Measurements from ENCODE around the gene LBHD2. TPM values are rescaled to one million over a fixed set of nuclear protein-coding genes. Genes with fewer than 3 reads are reported as not detected.
A peak's percentile ranks its signal among the peaks of the same experiment; 100 is the strongest.

The LBHD2 gene
- total and polyA plus RNA-seq, 2 of the 13 experiments (the other 11 are each of a cell fraction or from before 2014, with no cell fraction given) = 0.67 to 1.00 TPM

GRCh38 chr14:103089386-103090335, 5.7 kb downstream of the LBHD2 start:
- DNase-seq (ENCODE audit: low spot score) (no peak), FAIRE-seq (no peak)
- CTCF ChIA-PET (ENCODE audit: low intra/inter-chr PET ratio, low total read pairs) = no interaction called here
- TF ChIP-seq AKAP8 (CRISPR knock-in tag; IDR thresholded peaks at IDR 0.05) (0 out of 2 replicates have a peak, but pooled peaks have one; percentile 47), AFF4 (CRISPR knock-in tag; IDR thresholded peaks at IDR 0.05) (no peak), ZNF674 (CRISPR knock-in tag; IDR thresholded peaks at IDR 0.05; ENCODE audit: low read depth) (no peak), ELF3 (CRISPR knock-in tag; IDR thresholded peaks at IDR 0.05) (no peak), UBTF (CRISPR knock-in tag; IDR thresholded peaks at IDR 0.05) (peak; percentile 86), SAFB2 (CRISPR knock-in tag; IDR thresholded peaks at IDR 0.05; ENCODE audit: borderline replicate concordance, low read depth) (no peak), SRSF4 (IDR thresholded peaks at IDR 0.05; ENCODE audit: low read depth, low read length, poor library complexity, severe bottlenecking) (no peak), CEBPG (CRISPR knock-in tag; IDR thresholded peaks at IDR 0.05) (no peak), HNRNPUL1 (IDR thresholded peaks at IDR 0.05; ENCODE audit: low read depth, low read length) (no peak)
- TF ChIP-seq, protein P1, sequence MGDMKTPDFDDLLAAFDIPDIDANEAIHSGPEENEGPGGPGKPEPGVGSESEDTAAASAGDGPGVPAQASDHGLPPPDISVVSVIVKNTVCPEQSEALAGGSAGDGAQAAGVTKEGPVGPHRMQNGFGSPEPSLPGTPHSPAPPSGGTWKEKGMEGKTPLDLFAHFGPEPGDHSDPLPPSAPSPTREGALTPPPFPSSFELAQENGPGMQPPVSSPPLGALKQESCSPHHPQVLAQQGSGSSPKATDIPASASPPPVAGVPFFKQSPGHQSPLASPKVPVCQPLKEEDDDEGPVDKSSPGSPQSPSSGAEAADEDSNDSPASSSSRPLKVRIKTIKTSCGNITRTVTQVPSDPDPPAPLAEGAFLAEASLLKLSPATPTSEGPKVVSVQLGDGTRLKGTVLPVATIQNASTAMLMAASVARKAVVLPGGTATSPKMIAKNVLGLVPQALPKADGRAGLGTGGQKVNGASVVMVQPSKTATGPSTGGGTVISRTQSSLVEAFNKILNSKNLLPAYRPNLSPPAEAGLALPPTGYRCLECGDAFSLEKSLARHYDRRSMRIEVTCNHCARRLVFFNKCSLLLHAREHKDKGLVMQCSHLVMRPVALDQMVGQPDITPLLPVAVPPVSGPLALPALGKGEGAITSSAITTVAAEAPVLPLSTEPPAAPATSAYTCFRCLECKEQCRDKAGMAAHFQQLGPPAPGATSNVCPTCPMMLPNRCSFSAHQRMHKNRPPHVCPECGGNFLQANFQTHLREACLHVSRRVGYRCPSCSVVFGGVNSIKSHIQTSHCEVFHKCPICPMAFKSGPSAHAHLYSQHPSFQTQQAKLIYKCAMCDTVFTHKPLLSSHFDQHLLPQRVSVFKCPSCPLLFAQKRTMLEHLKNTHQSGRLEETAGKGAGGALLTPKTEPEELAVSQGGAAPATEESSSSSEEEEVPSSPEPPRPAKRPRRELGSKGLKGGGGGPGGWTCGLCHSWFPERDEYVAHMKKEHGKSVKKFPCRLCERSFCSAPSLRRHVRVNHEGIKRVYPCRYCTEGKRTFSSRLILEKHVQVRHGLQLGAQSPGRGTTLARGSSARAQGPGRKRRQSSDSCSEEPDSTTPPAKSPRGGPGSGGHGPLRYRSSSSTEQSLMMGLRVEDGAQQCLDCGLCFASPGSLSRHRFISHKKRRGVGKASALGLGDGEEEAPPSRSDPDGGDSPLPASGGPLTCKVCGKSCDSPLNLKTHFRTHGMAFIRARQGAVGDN (CRISPR knock-in tag; IDR thresholded peaks at IDR 0.05) = peak; percentile 70

More at GRCh38 chr14:103089386-103090335, 5.7 kb downstream of the LBHD2 start:
- in situ Hi-C loops (cut with HindIII; ENCODE audit: extremely low pct_ligation_motif_present, low pct_unique_long_range_greater_than_20kb) = no loop called here
- ATAC-seq = peak; percentile 30
- BruUV-seq (replicated peaks) = no TSS peak
- POLR2A ChIA-PET = interaction anchor here (2.0 kb wide), 1 partner anchor 10 kb away, joined by 12 read pairs; no protein-coding TSS in a partner anchor
- Histone ChIP-seq H3K27me3 (ENCODE audit: control insufficient read depth in 1 of 2, insufficient read depth in 2 of 2, low read length in 2 of 2) (peaks cover 0 to 12% of the 10 kb centered on the region in 2 experiments; a peak in 4 of 5 replicates), H3K36me3 (replicated peaks in 1 of 2; ENCODE audit: control insufficient read depth in 1 of 2, insufficient read depth in 2 of 2, low read length in 2 of 2) (no peaks in the 10 kb centered on the region), H2AFZ (ENCODE audit: low read length) (no peak overlapping the region), H3K4me2 (ENCODE audit: low read depth, low read length) (peak overlapping the region; percentile 51), H3K27ac (ENCODE audit: extremely low read length, insufficient read depth, low read length) (no peak overlapping the region), H3K4me1 (ENCODE audit: insufficient read depth, low read length) (peaks cover 92% of the 10 kb centered on the region), H3K79me2 (ENCODE audit: insufficient read depth, low read length) (no peaks in the 10 kb centered on the region), H3K9me3 (ENCODE audit: low read length) (no peaks in the 10 kb centered on the region), H4K20me1 (ENCODE audit: insufficient read depth, low read length) (no peaks in the 10 kb centered on the region), H3K4me3 (replicated peaks in 1 of 3; ENCODE audit: insufficient read depth in 1 of 3, low read depth in 2 of 3, low read length in 3 of 3) (peak overlapping the region in 1 of 3 experiments; percentile 42; a peak in 1 of 6 replicates), H3K9ac (ENCODE audit: insufficient read depth, low read depth, low read length) (no peak overlapping the region)
- intact Hi-C loops (cut with micrococcal nuclease; ENCODE audit: unreplicated experiment) = no loop called here
- WGBS (ENCODE audit: low lambda C conversion rate) = 24% methylated on average over 9 of the region's 28 CpGs
